Uterus (tissue), 2 donors: ENCODE measurements around the gene DOC2A.

Experiments
- POLR2A ChIP-seq, 2 donors: fragments of 450-650 bp; IDR thresholded peaks; one replicate each; pipeline ENCODE4 v1.6.1; 2016; ENCODE audit warnings: antibody characterized with exemption in 2 of 2, mild to moderate bottlenecking in 1 of 2, moderate library complexity in 1 of 2
- TF ChIP-seq, protein P1 (sequence below), 4 experiments: fragments of 200-600 bp in 2 of 4; fragments of 450-650 bp in 2 of 4; sonication (generic) in 2 of 4; IDR thresholded peaks; one replicate each; pipeline ENCODE4 v1.5.1; 2016 to 2019; ENCODE audit warnings: antibody characterized with exemption in 4 of 4, mild to moderate bottlenecking in 2 of 4, moderate library complexity in 1 of 4

DNA sequence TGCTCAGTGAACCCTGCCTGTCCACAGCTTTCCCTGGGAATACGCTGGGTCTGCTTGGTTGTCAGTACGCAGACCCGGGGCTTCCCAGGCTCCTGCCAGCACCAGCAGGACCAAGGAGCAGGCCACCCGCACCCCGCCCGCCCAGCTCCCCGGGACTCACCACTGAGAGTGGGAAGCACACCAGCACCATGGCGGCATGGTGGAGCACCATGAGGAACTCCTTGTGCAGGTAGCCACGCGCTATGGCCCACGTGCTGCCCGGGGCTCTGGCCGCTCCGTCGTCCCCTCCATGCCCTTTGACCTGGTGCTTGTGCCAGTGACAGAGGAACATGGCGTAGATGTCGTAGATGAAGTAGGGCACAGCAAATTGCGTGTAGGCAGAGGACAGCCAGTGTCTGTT lies 15.6 kb upstream of the DOC2A start:
- TF ChIP-seq, protein P1, sequence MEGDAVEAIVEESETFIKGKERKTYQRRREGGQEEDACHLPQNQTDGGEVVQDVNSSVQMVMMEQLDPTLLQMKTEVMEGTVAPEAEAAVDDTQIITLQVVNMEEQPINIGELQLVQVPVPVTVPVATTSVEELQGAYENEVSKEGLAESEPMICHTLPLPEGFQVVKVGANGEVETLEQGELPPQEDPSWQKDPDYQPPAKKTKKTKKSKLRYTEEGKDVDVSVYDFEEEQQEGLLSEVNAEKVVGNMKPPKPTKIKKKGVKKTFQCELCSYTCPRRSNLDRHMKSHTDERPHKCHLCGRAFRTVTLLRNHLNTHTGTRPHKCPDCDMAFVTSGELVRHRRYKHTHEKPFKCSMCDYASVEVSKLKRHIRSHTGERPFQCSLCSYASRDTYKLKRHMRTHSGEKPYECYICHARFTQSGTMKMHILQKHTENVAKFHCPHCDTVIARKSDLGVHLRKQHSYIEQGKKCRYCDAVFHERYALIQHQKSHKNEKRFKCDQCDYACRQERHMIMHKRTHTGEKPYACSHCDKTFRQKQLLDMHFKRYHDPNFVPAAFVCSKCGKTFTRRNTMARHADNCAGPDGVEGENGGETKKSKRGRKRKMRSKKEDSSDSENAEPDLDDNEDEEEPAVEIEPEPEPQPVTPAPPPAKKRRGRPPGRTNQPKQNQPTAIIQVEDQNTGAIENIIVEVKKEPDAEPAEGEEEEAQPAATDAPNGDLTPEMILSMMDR (IDR thresholded peaks at IDR 0.05) = no peak
- no peak for TF ChIP-seq POLR2A (IDR thresholded peaks at IDR 0.05)
